T-cell (primary cell): Measurements from ENCODE around the gene TTC3. TPM values are rescaled to one million over a fixed set of nuclear protein-coding genes. Genes with fewer than 3 reads are reported as not detected.

ENCODE experiments used
- ATAC-seq, 4 experiments: fragments of 200-7000 bp in 3 of 4; fragments of 150-1000 bp in 1 of 4; cut with Tn5 transposase; replicated peaks in 1 of 4; 1 replicate in 3 of 4; 2 replicates in 1 of 4; pipeline ENCODE4 v1.10.0; 2021; ENCODE audit warnings: moderate library complexity in 3 of 4, mild to moderate bottlenecking in 2 of 4, moderate number of reproducible peaks in 1 of 4
- CTCF ChIA-PET, 2 donors: fragments of 300-600 bp; sonication (Branson Sonifier 250); formaldehyde crosslinking; loops; one replicate each; lab custom pipeline; 2022; ENCODE audit warnings: antibody characterized with exemption in 2 of 2; lab: Charles Lee
- POLR2A ChIA-PET, 2 donors: fragments of 300-600 bp; sonication (Branson Sonifier 250); formaldehyde crosslinking; loops; one replicate each; lab custom pipeline; 2022; ENCODE audit warnings: antibody characterized with exemption in 2 of 2; lab: Charles Lee
- DNase-seq, 35 experiments: peaks; one replicate each; pipeline versions ENCODE4 v3.0.0 to v3.0.0-alpha.2; 2013 to 2023
- H3K27ac ChIP-seq: one replicate; pipeline ENCODE4 v1.5.1; 2013; ENCODE audit warnings: low read length
- H3K27me3 ChIP-seq, 2 experiments: replicated peaks in 1 of 2; 1 replicate in 1 of 2; 2 replicates in 1 of 2; pipeline versions ENCODE4 v1.6.1 to v1.7.0; 2013; ENCODE audit warnings: low read length in 1 of 2, mixed read lengths in 1 of 2; ENCODE audit not compliant: control insufficient read depth in 2 of 2, insufficient read depth in 2 of 2; ENCODE audit errors: extremely low read depth in 1 of 2
- H3K36me3 ChIP-seq, 2 donors: 1 replicate in 1 of 2; 2 replicates in 1 of 2; pipeline versions ENCODE4 v1.6.1 to v1.7.0; 2013; ENCODE audit warnings: low read length in 1 of 2; ENCODE audit not compliant: control insufficient read depth in 2 of 2, insufficient read depth in 1 of 2; ENCODE audit errors: extremely low read depth in 1 of 2
- H3K4me1 ChIP-seq, 2 experiments: 1 replicate in 1 of 2; 2 replicates in 1 of 2; pipeline versions ENCODE4 v1.6.1 to v1.7.0; 2013; ENCODE audit warnings: low read length in 2 of 2, mixed read lengths in 1 of 2; ENCODE audit not compliant: insufficient read depth in 2 of 2, control insufficient read depth in 1 of 2; ENCODE audit errors: extremely low read depth in 1 of 2
- H3K4me3 ChIP-seq, 2 donors: 1 replicate in 1 of 2; 2 replicates in 1 of 2; pipeline versions ENCODE4 v1.5.1 to v1.7.0; 2013; ENCODE audit warnings: mild to moderate bottlenecking in 2 of 2, low read length in 1 of 2, moderate library complexity in 1 of 2; ENCODE audit not compliant: control insufficient read depth in 1 of 2; ENCODE audit errors: extremely low read depth in 1 of 2
- H3K9me3 ChIP-seq: 2 replicates; pipeline ENCODE4 v1.7.0; 2013
- H3K27ac Mint-ChIP-seq, 2 donors: one replicate each; pipeline ENCODE4 v1.8.0; 2020 to 2021; ENCODE audit warnings: mild to moderate bottlenecking in 2 of 2, mixed read lengths in 2 of 2
- H3K27me3 Mint-ChIP-seq, 2 donors: one replicate each; pipeline ENCODE4 v1.8.0; 2021 to 2022; ENCODE audit warnings: mixed read lengths in 2 of 2
- H3K36me3 Mint-ChIP-seq: one replicate; pipeline ENCODE4 v1.8.0; 2021; ENCODE audit warnings: mixed read lengths
- H3K4me1 Mint-ChIP-seq, 3 donors: one replicate each; pipeline ENCODE4 v1.8.0; 2020 to 2022; ENCODE audit warnings: mixed read lengths in 3 of 3, mild to moderate bottlenecking in 1 of 3
- H3K4me3 Mint-ChIP-seq, 3 donors: one replicate each; pipeline ENCODE4 v1.8.0; 2020 to 2022; ENCODE audit warnings: mild to moderate bottlenecking in 3 of 3, mixed read lengths in 3 of 3, moderate library complexity in 3 of 3
- H3K9me3 Mint-ChIP-seq, 3 donors: one replicate each; pipeline ENCODE4 v1.8.0; 2020 to 2022; ENCODE audit warnings: mixed read lengths in 3 of 3
- WGBS: methylation state at CpG from one replicate; pipeline ENCODE4 v1.1.5; 2013; ENCODE audit warnings: missing lambda C conversion rate; ENCODE audit not compliant: insufficient coverage; 5-methylcytosine and 5-hydroxymethylcytosine counted together
- total RNA-seq, 35 experiments: library from RNA in 6 of 35; stranded (reverse) in 6 of 35; fragments of 120-200 nt in 1 of 35; gene quantifications; one replicate each; pipeline versions ENCODE4 v1.2.1 to v1.2.4 and lab custom pipeline; 2013 to 2026

TTC3 gene
- total RNA-seq, 5 donors from 2014 or later (not counting 1 experiment from before 2014, with no cell fraction given) = 125 to 153 (median 139) TPM

- Mint-ChIP-seq H3K36me3 (peaks cover 81% of the 10 kb centered on the region), H3K27ac (peak overlapping the region in 1 of 2 donors; percentile 14), H3K4me1 (no peaks in the 10 kb centered on the region), H3K4me3 (no peak overlapping the region), H3K9me3 (no peaks in the 10 kb centered on the region), H3K27me3 (no peaks in the 10 kb centered on the region)
- H3K36me3 ChIP-seq = peaks cover 5 to 45% of the 10 kb centered on the region in 2 donors
- no CpG with 5 or more reads among the region's 4 CpGs for WGBS
- H3K27me3 ChIP-seq = no peaks in the 10 kb centered on the region
- H3K27ac ChIP-seq = no peak overlapping the region
- H3K9me3 ChIP-seq = no peaks in the 10 kb centered on the region
- ChIA-PET POLR2A (no interaction called here), CTCF (interaction anchor here in 1 of 2 donors (0.5 kb wide), 1 partner anchor 29 kb away, joined by 4 read pairs; no protein-coding TSS in a partner anchor)
- DNase-seq (no peak), ATAC-seq (no peak)
- H3K4me1 ChIP-seq = no peaks in the 10 kb centered on the region
- H3K4me3 ChIP-seq = no peak overlapping the region
Measured at GRCh38 chr21:37145635-37146111, 72.6 kb downstream of the TTC3 start.

- H3K27me3 Mint-ChIP-seq = no peaks in the 10 kb centered on the region
- H3K27me3 ChIP-seq = no peaks in the 10 kb centered on the region
- 100% methylated on average over 2 of the region's 8 CpGs for WGBS
- H3K4me1 Mint-ChIP-seq = no peaks in the 10 kb centered on the region
- no peaks in the 10 kb centered on the region for H3K4me1 ChIP-seq
- H3K9me3 Mint-ChIP-seq = no peaks in the 10 kb centered on the region
- H3K27ac ChIP-seq = no peak overlapping the region
- H3K36me3 ChIP-seq = peaks cover 5 to 40% of the 10 kb centered on the region in 2 donors
- ATAC-seq = no peak
- no peaks in the 10 kb centered on the region for H3K9me3 ChIP-seq
- ChIA-PET CTCF (interaction anchor here in 1 of 2 donors (0.6 kb wide), 1 partner anchor 199 kb away, joined by 3 read pairs; no protein-coding TSS in a partner anchor), POLR2A (interaction anchor here in 1 of 2 donors (0.5 kb wide), 1 partner anchor 21 kb away, joined by 4 read pairs; no protein-coding TSS in a partner anchor)
- H3K4me3 Mint-ChIP-seq = no peak overlapping the region
- no peak for DNase-seq
- no peak overlapping the region for H3K27ac Mint-ChIP-seq
- H3K4me3 ChIP-seq = no peak overlapping the region
- H3K36me3 Mint-ChIP-seq = peaks cover 78% of the 10 kb centered on the region
Measured at GRCh38 chr21:37146320-37147235, 73.5 kb downstream of the TTC3 start.

DNA sequence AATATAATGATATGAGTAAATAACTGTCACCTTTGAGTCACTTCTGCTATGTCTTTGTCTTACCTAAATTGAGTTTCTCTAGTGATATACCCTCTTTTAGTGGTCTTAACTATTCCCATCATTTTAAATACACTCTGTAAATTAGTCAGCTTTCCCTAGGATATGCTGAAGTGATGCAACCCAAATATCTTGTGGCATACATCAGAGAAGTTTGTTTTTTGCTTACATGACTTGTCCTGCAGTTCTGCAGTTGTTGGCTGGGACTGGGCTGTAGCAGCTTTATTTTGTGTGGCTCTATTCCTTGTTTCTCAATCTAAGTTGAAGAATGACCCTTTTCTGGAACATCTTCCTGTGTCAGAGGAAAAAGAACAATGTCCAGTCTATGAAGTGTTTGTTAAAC, 76.4 kb downstream of the TTC3 start:
- Histone ChIP-seq H3K9me3 (no peaks in the 10 kb centered on the region), H3K36me3 (peaks cover 5 to 53% of the 10 kb centered on the region in 2 donors), H3K4me3 (no peak overlapping the region), H3K27me3 (no peaks in the 10 kb centered on the region), H3K27ac (no peak overlapping the region), H3K4me1 (no peaks in the 10 kb centered on the region)
- ChIA-PET CTCF (no interaction called here), POLR2A (no interaction called here)
- H3K36me3 Mint-ChIP-seq = peaks cover 71% of the 10 kb centered on the region
- no peaks in the 10 kb centered on the region for H3K4me1 Mint-ChIP-seq
- no peaks in the 10 kb centered on the region for H3K27me3 Mint-ChIP-seq
- H3K27ac Mint-ChIP-seq = no peak overlapping the region
- H3K9me3 Mint-ChIP-seq = no peaks in the 10 kb centered on the region
- no peak overlapping the region for H3K4me3 Mint-ChIP-seq
- DNase-seq (no peak), ATAC-seq (no peak)

GRCh38 chr21:37153196-37153934, 80.3 kb downstream of the TTC3 start:
- no peak for DNase-seq
- ATAC-seq = no peak
- H3K4me3 Mint-ChIP-seq = no peak overlapping the region
- no peaks in the 10 kb centered on the region for H3K9me3 Mint-ChIP-seq
- no peak overlapping the region for H3K27ac Mint-ChIP-seq
- ChIA-PET POLR2A (no interaction called here), CTCF (no interaction called here)
- no CpG with 5 or more reads among the region's 4 CpGs for WGBS
- Histone ChIP-seq H3K27ac (no peak overlapping the region), H3K9me3 (no peaks in the 10 kb centered on the region), H3K36me3 (peaks cover 0 to 53% of the 10 kb centered on the region in 2 donors), H3K27me3 (no peaks in the 10 kb centered on the region), H3K4me3 (no peak overlapping the region), H3K4me1 (no peaks in the 10 kb centered on the region)
- H3K36me3 Mint-ChIP-seq = peaks cover 58% of the 10 kb centered on the region
- no peaks in the 10 kb centered on the region for H3K4me1 Mint-ChIP-seq
- H3K27me3 Mint-ChIP-seq = no peaks in the 10 kb centered on the region

GRCh38 chr21:37153935-37154350, 80.9 kb downstream of the TTC3 start:
- POLR2A ChIA-PET = interaction anchor here in 1 of 2 donors (0.6 kb wide), 2 partner anchors 36 to 274 kb away, joined by 3 to 4 read pairs; no protein-coding TSS in a partner anchor
- Mint-ChIP-seq H3K4me3 (no peak overlapping the region), H3K9me3 (no peaks in the 10 kb centered on the region), H3K4me1 (peaks cover 0 to 3% (median 0%) of the 10 kb centered on the region in 3 donors), H3K27me3 (no peaks in the 10 kb centered on the region), H3K27ac (no peak overlapping the region), H3K36me3 (peaks cover 60% of the 10 kb centered on the region)
- Histone ChIP-seq H3K27me3 (no peaks in the 10 kb centered on the region), H3K27ac (no peak overlapping the region), H3K9me3 (no peaks in the 10 kb centered on the region), H3K4me3 (no peak overlapping the region), H3K4me1 (no peaks in the 10 kb centered on the region), H3K36me3 (peaks cover 0 to 54% of the 10 kb centered on the region in 2 donors)
- DNase-seq = no peak
- CTCF ChIA-PET = no interaction called here
- no peak for ATAC-seq
- WGBS = 93% methylated on average over 8 of the region's 9 CpGs

DNA sequence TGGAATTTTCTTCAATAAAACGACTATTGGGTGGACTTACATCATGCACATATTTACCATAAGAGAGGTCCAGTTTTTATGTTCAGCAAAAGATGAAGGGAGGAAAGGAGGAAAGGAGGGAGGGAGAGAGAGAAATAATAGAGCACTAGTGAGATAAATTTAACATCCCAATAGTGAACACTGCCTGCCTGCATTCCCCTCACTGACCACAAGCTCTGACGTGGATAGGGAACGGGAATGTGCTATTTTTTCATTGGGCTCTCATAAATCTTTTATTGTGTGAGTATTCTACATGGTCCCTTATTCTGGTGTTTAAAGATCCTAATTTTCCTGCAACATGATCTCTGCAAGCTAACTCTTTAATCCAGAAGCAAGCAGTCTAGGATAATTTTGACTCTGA, 82.1 kb downstream of the TTC3 start:
- H3K36me3 ChIP-seq = peaks cover 0 to 63% of the 10 kb centered on the region in 2 donors
- POLR2A ChIA-PET = no interaction called here
- H3K27ac ChIP-seq = no peak overlapping the region
- H3K4me3 ChIP-seq = no peak overlapping the region
- no peaks in the 10 kb centered on the region for H3K4me1 ChIP-seq
- H3K9me3 ChIP-seq = no peaks in the 10 kb centered on the region
- Mint-ChIP-seq H3K36me3 (peaks cover 59% of the 10 kb centered on the region), H3K4me1 (peaks cover 0 to 3% (median 0%) of the 10 kb centered on the region in 3 donors), H3K27ac (no peak overlapping the region), H3K9me3 (no peaks in the 10 kb centered on the region), H3K4me3 (no peak overlapping the region), H3K27me3 (no peaks in the 10 kb centered on the region)
- no CpG with 5 or more reads among the region's 3 CpGs for WGBS
- no peaks in the 10 kb centered on the region for H3K27me3 ChIP-seq
- ATAC-seq = no peak
- DNase-seq = no peak
- CTCF ChIA-PET = no interaction called here
